K562 (cell line): ENCODE measurements around the gene DNAJB13. TPM values are rescaled to one million over a fixed set of nuclear protein-coding genes. Genes with fewer than 3 reads are reported as not detected.

Source experiments
- ETS2 ChIP-seq: IDR thresholded peaks from 2 replicates; pipeline ENCODE4 v1.6.1; 2016; ENCODE audit warnings: borderline replicate concordance, missing genetic modification characterization, mild to moderate bottlenecking, moderate library complexity, missing compliant biosample characterization; ENCODE audit not compliant: poor library complexity, severe bottlenecking
- FIP1L1 ChIP-seq: fragments of 200-400 bp; formaldehyde crosslinking; IDR thresholded peaks from 2 replicates; pipeline ENCODE4 v1.6.1; 2018; ENCODE audit warnings: mild to moderate bottlenecking, low read depth, low read length; ENCODE audit not compliant: poor library complexity, severe bottlenecking
- HOMEZ ChIP-seq: fragments of 250-450 bp; sonication (Bioruptor Pico); IDR thresholded peaks from 2 replicates; pipeline ENCODE4 v1.4.0; 2020; ENCODE audit warnings: mild to moderate bottlenecking, moderate library complexity
- HSF4 ChIP-seq: fragments of 250-450 bp; sonication (Bioruptor Pico); IDR thresholded peaks from 2 replicates; pipeline ENCODE4 v2.1.2; 2022; ENCODE audit warnings: mild to moderate bottlenecking, moderate library complexity, borderline replicate concordance
- MITF ChIP-seq: IDR thresholded peaks from 2 replicates; pipeline ENCODE4 v1.6.1; 2014; ENCODE audit warnings: antibody characterized with exemption
- RBM14 ChIP-seq: fragments of 200-400 bp; formaldehyde crosslinking; IDR thresholded peaks from 2 replicates; pipeline ENCODE4 v1.6.1; 2018; ENCODE audit warnings: low read depth, mild to moderate bottlenecking, low read length, moderate library complexity, borderline replicate concordance; ENCODE audit not compliant: insufficient read depth
- SMAD1 ChIP-seq: fragments of 150-350 bp; IDR thresholded peaks from 2 replicates; pipeline ENCODE4 v1.6.1; 2014; ENCODE audit warnings: low read length, low read depth; ENCODE audit not compliant: partially characterized antibody
- TCFL5 ChIP-seq: fragments of 250-450 bp; sonication (Bioruptor Pico); conservative IDR thresholded peaks from 2 replicates; pipeline ENCODE4 v1.6.1; 2021; ENCODE audit warnings: mild to moderate bottlenecking, moderate library complexity, matching md5 sums
- ZBTB49 ChIP-seq: sonication (generic); formaldehyde crosslinking; IDR thresholded peaks from 2 replicates; pipeline ENCODE4 v1.8.0; 2022; ENCODE audit warnings: missing genetic modification reagents, mild to moderate bottlenecking, borderline replicate concordance
- ZNF124 ChIP-seq: sonication (generic); formaldehyde crosslinking; IDR thresholded peaks from 2 replicates; pipeline ENCODE4 v1.8.1; 2022; ENCODE audit warnings: missing genetic modification reagents
- ZNF23 ChIP-seq: fragments of 250-450 bp; sonication (Bioruptor Pico); IDR thresholded peaks from 2 replicates; pipeline ENCODE4 v1.4.0; 2020; ENCODE audit warnings: mild to moderate bottlenecking
- ZNF316 ChIP-seq: fragments of 450-650 bp; IDR thresholded peaks from 2 replicates; pipeline ENCODE4 v1.6.1; 2016
- ZNF436 ChIP-seq: fragments of 250-450, 450-650 bp; sonication (Bioruptor Pico); formaldehyde crosslinking; IDR thresholded peaks from 2 replicates; pipeline ENCODE4 v1.7.0; 2020; ENCODE audit warnings: mild to moderate bottlenecking
- ZNF583 ChIP-seq: fragments of 250-450 bp; sonication (Bioruptor Pico); IDR thresholded peaks from 2 replicates; pipeline ENCODE4 v1.4.0; 2020
- ZNF764 ChIP-seq: fragments of 250-450 bp; sonication (Bioruptor Pico); IDR thresholded peaks from 2 replicates; pipeline ENCODE4 v1.4.0; 2020; ENCODE audit warnings: low read depth, mild to moderate bottlenecking, moderate library complexity
- polyA plus RNA-seq, 8 experiments: library from polyadenylated mRNA; depleted of rRNA in 4 of 8; stranded (reverse) in 5 of 8; unstranded in 3 of 8; fragments of >200 nt; fragmentation: Nextera tagmentation in 2 of 8; fragmentation: Illumina TruSeq in 1 of 8; extraction: Ambion mirVana in 2 of 8; extraction: Trizol in 1 of 8; gene quantifications; 2 replicates each; pipeline versions ENCODE4 v1.2.1 to v1.2.3, GENCODE V29; 2011 to 2014; ENCODE audit warnings: inconsistent platforms in 1 of 8, missing spikeins in 1 of 8
- total RNA-seq, 7 experiments: library from RNA; depleted of rRNA in 6 of 7; stranded (reverse); fragments of >200 nt in 6 of 7; fragmentation: Illumina TruSeq in 2 of 7; extraction: Trizol in 2 of 7; gene quantifications; 2 replicates each; pipeline versions ENCODE4 v1.2.1 to v1.2.3, GENCODE V29; 2011 to 2021; ENCODE audit warnings: low replicate concordance in 1 of 7
- TF ChIP-seq, protein P1 (sequence below): IDR thresholded peaks from 3 replicates; pipeline ENCODE4 v1.6.1; 2011; ENCODE audit warnings: borderline replicate concordance, mild to moderate bottlenecking, moderate library complexity; ENCODE audit not compliant: insufficient read length; ENCODE audit errors: extremely low read depth
- TF ChIP-seq, protein P2 (sequence below): fragments of 250-450 bp; sonication (Bioruptor Pico); IDR thresholded peaks from 2 replicates; pipeline ENCODE4 v1.8.0; 2022; ENCODE audit warnings: moderate library complexity, mild to moderate bottlenecking, inconsistent platforms

The DNAJB13 gene
- total and polyA plus RNA-seq, 9 of the 15 experiments (the other 6 are each of a cell fraction or from before 2014, with no cell fraction given) = 0.14 TPM; not detected in 8

GRCh38 chr11:74015919-74016684 is 65.3 kb downstream of the DNAJB13 start (continued):
- TF ChIP-seq, protein P1, sequence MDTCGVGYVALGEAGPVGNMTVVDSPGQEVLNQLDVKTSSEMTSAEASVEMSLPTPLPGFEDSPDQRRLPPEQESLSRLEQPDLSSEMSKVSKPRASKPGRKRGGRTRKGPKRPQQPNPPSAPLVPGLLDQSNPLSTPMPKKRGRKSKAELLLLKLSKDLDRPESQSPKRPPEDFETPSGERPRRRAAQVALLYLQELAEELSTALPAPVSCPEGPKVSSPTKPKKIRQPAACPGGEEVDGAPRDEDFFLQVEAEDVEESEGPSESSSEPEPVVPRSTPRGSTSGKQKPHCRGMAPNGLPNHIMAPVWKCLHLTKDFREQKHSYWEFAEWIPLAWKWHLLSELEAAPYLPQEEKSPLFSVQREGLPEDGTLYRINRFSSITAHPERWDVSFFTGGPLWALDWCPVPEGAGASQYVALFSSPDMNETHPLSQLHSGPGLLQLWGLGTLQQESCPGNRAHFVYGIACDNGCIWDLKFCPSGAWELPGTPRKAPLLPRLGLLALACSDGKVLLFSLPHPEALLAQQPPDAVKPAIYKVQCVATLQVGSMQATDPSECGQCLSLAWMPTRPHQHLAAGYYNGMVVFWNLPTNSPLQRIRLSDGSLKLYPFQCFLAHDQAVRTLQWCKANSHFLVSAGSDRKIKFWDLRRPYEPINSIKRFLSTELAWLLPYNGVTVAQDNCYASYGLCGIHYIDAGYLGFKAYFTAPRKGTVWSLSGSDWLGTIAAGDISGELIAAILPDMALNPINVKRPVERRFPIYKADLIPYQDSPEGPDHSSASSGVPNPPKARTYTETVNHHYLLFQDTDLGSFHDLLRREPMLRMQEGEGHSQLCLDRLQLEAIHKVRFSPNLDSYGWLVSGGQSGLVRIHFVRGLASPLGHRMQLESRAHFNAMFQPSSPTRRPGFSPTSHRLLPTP = no peak
- TF ChIP-seq MITF (no peak), ZNF23 (no peak), ZNF436 (CRISPR knock-in tag) (no peak), ZBTB49 (CRISPR knock-in tag) (no peak), TCFL5 (no peak), FIP1L1 (no peak), HOMEZ (no peak), HSF4 (no peak), SMAD1 (no peak), ZNF583 (CRISPR knock-in tag) (no peak), ZNF316 (peak; percentile 25; the same call in 1 of the 2 replicates), RBM14 (no peak), ZNF124 (CRISPR knock-in tag) (no peak), ZNF764 (no peak), ETS2 (no peak)
- TF ChIP-seq, protein P2, sequence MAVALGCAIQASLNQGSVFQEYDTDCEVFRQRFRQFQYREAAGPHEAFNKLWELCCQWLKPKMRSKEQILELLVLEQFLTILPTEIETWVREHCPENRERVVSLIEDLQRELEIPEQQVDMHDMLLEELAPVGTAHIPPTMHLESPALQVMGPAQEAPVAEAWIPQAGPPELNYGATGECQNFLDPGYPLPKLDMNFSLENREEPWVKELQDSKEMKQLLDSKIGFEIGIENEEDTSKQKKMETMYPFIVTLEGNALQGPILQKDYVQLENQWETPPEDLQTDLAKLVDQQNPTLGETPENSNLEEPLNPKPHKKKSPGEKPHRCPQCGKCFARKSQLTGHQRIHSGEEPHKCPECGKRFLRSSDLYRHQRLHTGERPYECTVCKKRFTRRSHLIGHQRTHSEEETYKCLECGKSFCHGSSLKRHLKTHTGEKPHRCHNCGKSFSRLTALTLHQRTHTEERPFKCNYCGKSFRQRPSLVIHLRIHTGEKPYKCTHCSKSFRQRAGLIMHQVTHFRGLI (CRISPR knock-in tag) = no peak
